HFF-Myc (cell line): ENCODE data around the gene HDAC11.

Experiments used
- DNase-seq: peaks from one replicate; pipeline ENCODE4 v3.0.0-alpha.2; 2011; ENCODE audit warnings: low read depth; ENCODE audit errors: extremely low read depth
- H3K4me3 ChIP-seq: replicated peaks from 2 replicates; pipeline ENCODE4 v1.5.1; 2011; ENCODE audit warnings: low read depth, mild to moderate bottlenecking, control low read depth, low read length
- TF ChIP-seq, protein P1 (sequence below): IDR thresholded peaks from 2 replicates; pipeline ENCODE4 v1.5.1; 2012; ENCODE audit warnings: mild to moderate bottlenecking, low read depth, low read length, control low read depth; ENCODE audit errors: missing control alignments

The HDAC11 gene

DNA sequence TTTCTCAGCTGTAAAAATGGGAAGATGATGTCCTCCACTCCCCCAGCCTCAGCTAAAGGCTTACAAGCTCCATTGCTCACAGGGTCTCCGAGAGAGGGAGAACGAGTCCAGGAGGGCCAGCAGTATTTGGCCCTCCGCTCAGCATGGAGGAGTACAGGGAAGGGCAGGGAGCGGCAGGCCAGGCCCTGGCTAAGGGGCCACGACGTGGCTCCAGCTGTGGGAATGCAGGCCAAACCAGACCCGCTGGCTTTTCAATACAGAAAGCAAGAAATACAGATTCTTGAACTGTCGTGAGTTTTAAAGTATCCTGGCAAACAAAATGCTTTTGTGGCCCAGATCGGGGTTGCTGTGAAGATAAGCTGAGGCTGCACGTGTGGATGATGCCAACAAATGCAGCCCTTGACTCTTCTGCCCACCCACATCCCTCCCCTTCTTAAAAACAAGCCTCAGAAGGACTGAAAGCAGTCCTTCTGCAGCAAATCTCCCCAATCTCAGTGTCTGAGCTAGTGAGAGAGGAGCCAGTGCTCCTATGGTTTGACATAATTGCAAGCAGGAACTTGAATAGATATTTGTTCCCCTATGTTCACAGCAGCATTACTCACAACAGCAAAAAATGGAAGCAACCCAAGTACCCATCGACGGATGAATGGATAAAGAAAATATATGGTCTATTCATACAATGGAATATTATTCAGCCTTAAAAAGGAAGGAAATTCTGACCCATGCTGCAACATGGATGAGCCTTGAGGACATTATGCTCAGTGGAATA is 50.3 kb downstream of the HDAC11 start:
- no peak overlapping the region for H3K4me3 ChIP-seq
- DNase-seq, result no peak
- TF ChIP-seq, protein P1, sequence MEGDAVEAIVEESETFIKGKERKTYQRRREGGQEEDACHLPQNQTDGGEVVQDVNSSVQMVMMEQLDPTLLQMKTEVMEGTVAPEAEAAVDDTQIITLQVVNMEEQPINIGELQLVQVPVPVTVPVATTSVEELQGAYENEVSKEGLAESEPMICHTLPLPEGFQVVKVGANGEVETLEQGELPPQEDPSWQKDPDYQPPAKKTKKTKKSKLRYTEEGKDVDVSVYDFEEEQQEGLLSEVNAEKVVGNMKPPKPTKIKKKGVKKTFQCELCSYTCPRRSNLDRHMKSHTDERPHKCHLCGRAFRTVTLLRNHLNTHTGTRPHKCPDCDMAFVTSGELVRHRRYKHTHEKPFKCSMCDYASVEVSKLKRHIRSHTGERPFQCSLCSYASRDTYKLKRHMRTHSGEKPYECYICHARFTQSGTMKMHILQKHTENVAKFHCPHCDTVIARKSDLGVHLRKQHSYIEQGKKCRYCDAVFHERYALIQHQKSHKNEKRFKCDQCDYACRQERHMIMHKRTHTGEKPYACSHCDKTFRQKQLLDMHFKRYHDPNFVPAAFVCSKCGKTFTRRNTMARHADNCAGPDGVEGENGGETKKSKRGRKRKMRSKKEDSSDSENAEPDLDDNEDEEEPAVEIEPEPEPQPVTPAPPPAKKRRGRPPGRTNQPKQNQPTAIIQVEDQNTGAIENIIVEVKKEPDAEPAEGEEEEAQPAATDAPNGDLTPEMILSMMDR, result no peak

DNA sequence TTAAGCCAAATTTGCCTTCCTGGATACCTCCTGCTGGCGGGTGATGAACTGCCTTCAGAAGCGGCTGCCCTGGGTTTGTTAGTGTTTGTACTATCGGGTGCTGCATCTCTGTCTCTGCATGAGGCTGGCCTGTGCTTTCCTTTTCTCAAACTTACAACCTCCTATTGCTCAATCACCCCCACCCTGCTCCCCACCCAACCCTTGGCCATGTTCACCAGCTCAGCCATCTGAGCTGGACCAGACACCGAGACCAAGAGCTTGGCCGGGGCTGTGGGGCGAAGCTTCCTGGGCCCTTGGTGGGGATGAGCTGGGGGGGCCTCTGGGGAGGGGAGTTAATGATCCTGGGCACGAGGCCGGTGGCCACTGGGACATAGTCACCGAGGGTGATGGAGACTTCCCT is 52.0 kb downstream of the HDAC11 start:
- no peak for DNase-seq
- H3K4me3 ChIP-seq, result no peak overlapping the region
- TF ChIP-seq, protein P1, result no peak

DNA sequence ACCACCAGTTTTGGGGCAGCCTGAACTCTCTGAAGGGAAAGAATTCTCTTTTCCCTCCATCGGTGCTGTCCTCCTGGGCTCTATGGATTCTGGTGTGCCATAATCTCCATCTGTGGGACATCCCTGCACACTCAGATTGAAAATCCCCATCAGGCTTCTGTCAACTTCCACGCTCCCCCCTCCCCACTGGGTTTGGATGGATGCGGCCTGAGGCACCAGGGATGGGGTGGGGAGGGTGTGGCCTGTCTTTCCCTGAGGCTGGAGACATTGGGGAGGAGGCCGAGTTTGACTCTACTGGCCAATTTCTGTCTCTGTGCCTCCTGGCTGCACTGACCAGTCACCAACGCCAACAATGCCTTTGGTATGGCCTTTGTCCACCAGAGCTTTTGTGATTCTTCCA is 52.5 kb downstream of the HDAC11 start:
- TF ChIP-seq, protein P1, result no peak
- no peak for DNase-seq
- no peak overlapping the region for H3K4me3 ChIP-seq

DNA sequence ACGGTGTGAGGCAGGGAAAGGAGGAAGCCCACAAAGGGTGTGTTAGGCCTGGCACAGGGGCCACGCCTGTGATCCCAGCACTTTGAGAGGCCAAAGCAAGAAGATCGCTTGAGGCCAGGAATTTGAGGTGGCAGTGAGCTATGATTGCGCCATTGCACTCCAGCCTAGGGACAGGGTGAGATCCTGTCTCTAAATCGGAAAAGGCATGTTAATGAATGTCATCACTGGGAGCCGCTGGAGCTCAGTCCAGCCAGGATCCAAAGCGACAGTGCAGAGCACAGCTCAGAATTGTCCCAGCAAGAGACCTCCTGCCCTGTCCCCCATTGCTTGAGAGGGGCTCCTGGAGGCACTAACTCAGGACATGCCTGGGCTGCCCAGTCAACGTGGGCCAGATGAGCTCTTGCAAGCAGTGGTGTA is 53.8 kb downstream of the HDAC11 start:
- TF ChIP-seq, protein P1, result no peak
- no peak overlapping the region for H3K4me3 ChIP-seq
- DNase-seq, result no peak

GRCh38 chr3:13535526-13535875 is 55.4 kb downstream of the HDAC11 start:
- TF ChIP-seq, protein P1, result no peak
- DNase-seq, result no peak
- no peak overlapping the region for H3K4me3 ChIP-seq

GRCh38 chr3:13535905-13536304 is 55.8 kb downstream of the HDAC11 start:
- no peak overlapping the region for H3K4me3 ChIP-seq
- no peak for DNase-seq
- TF ChIP-seq, protein P1, result no peak

GRCh38 chr3:13536432-13536831 is 56.3 kb downstream of the HDAC11 start:
- H3K4me3 ChIP-seq, result no peak overlapping the region
- no peak for DNase-seq
- TF ChIP-seq, protein P1, result no peak
